Lower leg skin (tissue), 3 donors: ENCODE data around the gene PPFIBP2.

Source experiments
- CTCF ChIP-seq, 3 donors: fragments of 450-650 bp; IDR thresholded peaks; one replicate each; pipeline ENCODE4 v1.5.1; 2016; ENCODE audit warnings: antibody characterized with exemption in 3 of 3, mild to moderate bottlenecking in 3 of 3, moderate library complexity in 2 of 3
- POLR2A ChIP-seq, 2 donors: fragments of 450-650 bp; IDR thresholded peaks; one replicate each; pipeline ENCODE4 v1.6.1; 2016 to 2017; ENCODE audit warnings: antibody characterized with exemption in 2 of 2, mild to moderate bottlenecking in 1 of 2, moderate library complexity in 1 of 2

- TF ChIP-seq CTCF (IDR thresholded peaks at IDR 0.05): no peak
- TF ChIP-seq POLR2A (IDR thresholded peaks at IDR 0.05): no peak
Measured at GRCh38 chr11:7591107-7591894, 77.5 kb downstream of the PPFIBP2 start.
